Lower lobe of right lung (tissue), 2 donors: ENCODE data around the gene DAAM1. TPM values are rescaled to one million over a fixed set of nuclear protein-coding genes. Genes with fewer than 3 reads are reported as not detected.

Source experiments
- ATAC-seq, 2 donors: fragments of 200-7000 bp; cut with Tn5 transposase; one replicate each; pipeline ENCODE4 v1.9.1; 2020 to 2022; ENCODE audit warnings: mild to moderate bottlenecking in 2 of 2, moderate library complexity in 2 of 2
- DNase-seq: peaks from one replicate; pipeline ENCODE4 v3.0.0-alpha.2; 2020
- H3K27ac ChIP-seq: fragments of 200-600 bp; one replicate; pipeline ENCODE4 v1.8.0; 2022
- H3K27me3 ChIP-seq: fragments of 200-600 bp; one replicate; pipeline ENCODE4 v1.8.0; 2022; ENCODE audit warnings: low read depth
- H3K36me3 ChIP-seq: fragments of 200-600 bp; one replicate; pipeline ENCODE4 v1.8.0; 2022; ENCODE audit warnings: mild to moderate bottlenecking
- H3K4me1 ChIP-seq: fragments of 200-600 bp; one replicate; pipeline ENCODE4 v1.8.0; 2022
- H3K4me3 ChIP-seq: fragments of 200-600 bp; one replicate; pipeline ENCODE4 v1.8.0; 2022; ENCODE audit warnings: mild to moderate bottlenecking
- H3K9me3 ChIP-seq: fragments of 200-600 bp; one replicate; pipeline ENCODE4 v1.8.0; 2022
- CTCF ChIP-seq: fragments of 200-600 bp; IDR thresholded peaks from one replicate; pipeline ENCODE4 v1.8.0; 2022; ENCODE audit warnings: antibody characterized with exemption, mild to moderate bottlenecking
- intact Hi-C: fragments of 100-400 bp; cut with DNase I; formaldehyde crosslinking; loops from one replicate; pipeline ENCODE4 v1.11.0; 2022
- total RNA-seq: library from RNA; stranded (reverse); fragmentation: NEBNext Ultra II Directional; extraction: Animal tissue kit (Norgen Biotek cat#: 25700); gene quantifications from one replicate; pipeline ENCODE4 v1.2.1, GENCODE V29; 2021
- donor health status: DM: no; HTN: yes; CAD: no; lungs with severe emphysema.

The DAAM1 gene
- total RNA-seq, 1 donor from 2014 or later: 46.7 TPM

DNA sequence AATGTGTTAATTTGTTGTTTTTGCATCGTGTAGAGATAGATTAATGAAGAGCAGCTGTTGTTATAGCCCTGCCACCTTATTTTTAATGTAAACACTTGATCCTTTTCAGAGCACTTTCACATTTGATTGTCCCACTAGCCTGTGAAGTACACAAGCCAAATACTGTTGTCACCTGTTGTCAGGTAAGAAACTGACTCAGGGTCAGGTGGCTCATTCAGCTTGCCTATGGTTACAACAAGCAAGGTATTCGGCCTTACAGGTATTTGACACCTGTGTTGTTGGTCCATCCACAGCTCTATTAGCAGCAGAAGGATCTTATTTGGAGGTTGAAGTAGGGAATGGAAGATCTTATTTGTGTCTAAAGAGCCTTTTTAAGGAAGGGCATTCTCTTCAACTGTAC is 167.8 kb downstream of the DAAM1 start:
- no peaks in the 10 kb centered on the region for H3K9me3 ChIP-seq
- no peak for TF ChIP-seq CTCF
- intact Hi-C loops: no loop called here
- ATAC-seq (peak; percentile 40), DNase-seq (no peak)
- H3K27ac ChIP-seq: no peak overlapping the region
- peaks cover 58% of the 10 kb centered on the region for H3K36me3 ChIP-seq
- no peaks in the 10 kb centered on the region for H3K27me3 ChIP-seq
- H3K4me3 ChIP-seq: no peak overlapping the region
- peaks cover 37% of the 10 kb centered on the region for H3K4me1 ChIP-seq

DNA sequence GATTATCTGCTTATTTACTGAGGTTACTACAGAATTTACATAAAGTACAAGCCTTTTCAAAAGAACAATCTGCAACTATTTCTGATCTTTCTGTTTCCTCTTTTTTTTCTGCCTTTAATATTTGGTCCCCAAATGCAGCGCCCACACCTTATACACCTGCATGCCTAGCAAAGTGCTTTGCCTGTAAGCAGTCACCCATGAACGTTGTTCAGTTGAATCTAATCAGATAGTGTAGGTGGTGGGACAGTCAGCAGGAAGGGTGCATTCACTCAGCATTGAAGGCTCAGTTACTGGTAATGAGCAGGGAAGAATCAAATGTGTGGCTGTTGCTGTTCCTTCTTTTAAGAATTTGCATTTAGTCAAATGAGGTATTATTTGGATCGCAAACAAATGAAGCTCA is 168.3 kb downstream of the DAAM1 start:
- TF ChIP-seq CTCF: no peak
- intact Hi-C loops: no loop called here
- Histone ChIP-seq H3K27me3 (no peaks in the 10 kb centered on the region), H3K36me3 (peaks cover 53% of the 10 kb centered on the region), H3K4me1 (peaks cover 41% of the 10 kb centered on the region), H3K9me3 (no peaks in the 10 kb centered on the region), H3K4me3 (no peak overlapping the region), H3K27ac (no peak overlapping the region)
- DNase-seq: no peak
- ATAC-seq: no peak

- Histone ChIP-seq H3K9me3 (no peaks in the 10 kb centered on the region), H3K4me1 (peaks cover 53% of the 10 kb centered on the region), H3K36me3 (peaks cover 42% of the 10 kb centered on the region), H3K4me3 (no peak overlapping the region), H3K27me3 (no peaks in the 10 kb centered on the region), H3K27ac (peak overlapping the region; percentile 53)
- peak; percentile 83 for ATAC-seq
- intact Hi-C loops: no loop called here
- TF ChIP-seq CTCF: no peak
- DNase-seq: no peak
Observed at GRCh38 chr14:59358102-59358501, 169.6 kb downstream of the DAAM1 start.

GRCh38 chr14:59358784-59359183 is 170.3 kb downstream of the DAAM1 start:
- Histone ChIP-seq H3K36me3 (peaks cover 35% of the 10 kb centered on the region), H3K27ac (peak overlapping the region; percentile 53), H3K27me3 (no peaks in the 10 kb centered on the region), H3K4me3 (no peak overlapping the region), H3K9me3 (no peaks in the 10 kb centered on the region), H3K4me1 (peaks cover 59% of the 10 kb centered on the region)
- intact Hi-C loops: no loop called here
- TF ChIP-seq CTCF: no peak
- DNase-seq (no peak), ATAC-seq (no peak)

GRCh38 chr14:59359431-59360124 is 171.1 kb downstream of the DAAM1 start:
- no peak for DNase-seq
- intact Hi-C loops: no loop called here
- Histone ChIP-seq H3K4me1 (peaks cover 67% of the 10 kb centered on the region), H3K9me3 (no peaks in the 10 kb centered on the region), H3K4me3 (no peak overlapping the region), H3K27ac (no peak overlapping the region), H3K27me3 (no peaks in the 10 kb centered on the region), H3K36me3 (peaks cover 35% of the 10 kb centered on the region)
- ATAC-seq: peak in 1 of 2 donors; percentile 29
- TF ChIP-seq CTCF: no peak
